Measurements from ENCODE around the gene CTNNBIP1. TPM values are rescaled to one million over a fixed set of nuclear protein-coding genes. Genes with fewer than 3 reads are reported as not detected.

CTNNBIP1 gene
- polyA plus RNA-seq, 3 donors = 26.2 to 26.8 (median 26.3) TPM

DNA sequence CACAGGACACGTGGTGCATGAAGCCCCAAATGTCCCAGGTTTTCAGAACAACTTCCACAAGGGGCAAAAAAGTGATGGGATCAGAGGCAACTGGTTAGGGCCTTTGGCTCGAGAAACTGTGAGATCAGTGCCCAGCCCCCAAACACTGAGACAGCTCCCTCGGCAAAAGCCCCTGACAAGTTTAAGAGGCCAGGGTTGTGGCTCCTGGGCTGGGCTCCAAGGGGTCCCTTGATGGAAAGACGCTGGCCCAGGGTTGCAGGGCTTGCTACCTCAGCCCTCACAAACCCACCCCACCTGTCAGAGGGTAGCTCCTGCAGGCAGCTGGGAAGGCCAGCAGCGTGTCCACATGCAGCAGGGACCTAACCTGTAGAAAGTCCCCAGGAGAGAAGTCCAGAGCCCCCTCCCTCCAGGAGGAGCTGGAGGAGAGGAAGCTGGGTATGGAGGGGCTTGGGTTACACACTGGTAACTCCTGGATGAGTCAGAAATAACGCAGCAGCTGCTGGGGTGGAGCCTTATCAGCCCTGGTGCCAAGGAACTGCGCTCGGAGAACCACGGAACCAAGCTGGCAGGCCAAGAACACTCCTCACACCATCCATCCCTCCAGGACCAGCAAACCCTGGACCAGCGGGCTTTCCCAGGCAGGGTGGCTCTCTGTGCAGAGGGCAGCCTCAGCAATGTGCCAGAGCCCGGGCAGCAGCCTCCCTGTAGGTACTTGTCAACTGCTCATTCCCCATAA is 37.5 kb downstream of the CTNNBIP1 start:
- Mint-ChIP-seq H3K36me3 (peaks cover 30 to 61% of the 10 kb centered on the region in 2 donors), H3K9me3 (no peaks in the 10 kb centered on the region), H3K4me3 (no peak overlapping the region), H3K4me1 (peaks cover 7% of the 10 kb centered on the region), H3K27ac (peak overlapping the region in 1 of 7 donors; percentile 42), H3K27me3 (ENCODE audit: low read depth in 3 of 3) (peaks cover 0 to 4% (median 0%) of the 10 kb centered on the region in 3 donors)
- Histone ChIP-seq H4K20me1 (ENCODE audit: insufficient read depth, low read length) (peaks cover 2% of the 10 kb centered on the region), H3K36me3 (replicated peaks in 1 of 2; ENCODE audit: control insufficient read depth in 1 of 2, insufficient read depth in 2 of 2, low read length in 2 of 2) (peaks cover 37 to 52% of the 10 kb centered on the region in 2 donors), H3K4me1 (ENCODE audit: control insufficient read depth in 1 of 2, insufficient read depth in 2 of 2, low read length in 2 of 2) (peaks cover 5 to 6% of the 10 kb centered on the region in 2 donors), H3K9ac (ENCODE audit: insufficient read depth, low read length, poor library complexity, severe bottlenecking) (no peak overlapping the region), H3K79me2 (ENCODE audit: insufficient read depth, low read length) (no peaks in the 10 kb centered on the region), H3K9me3 (replicated peaks in 1 of 2; ENCODE audit: control insufficient read depth in 1 of 2, insufficient read depth in 1 of 2, low read length in 2 of 2) (no peaks in the 10 kb centered on the region), H3K27me3 (ENCODE audit: control insufficient read depth in 2 of 2, insufficient read depth in 2 of 2, low read length in 2 of 2) (no peaks in the 10 kb centered on the region), H2AFZ (ENCODE audit: insufficient read depth, low read depth, low read length, poor library complexity, severe bottlenecking) (no peak overlapping the region), H3K27ac (ENCODE audit: low read depth in 1 of 2, low read length in 2 of 2) (no peak overlapping the region), H3K4me2 (replicated peaks; ENCODE audit: extremely low read depth, low read length, poor library complexity, severe bottlenecking) (no peak overlapping the region), H3K4me3 (replicated peaks in 1 of 3; ENCODE audit: low read depth in 2 of 3, low read length in 3 of 3) (no peak overlapping the region)
- 100% methylated on average over 7 of the region's 11 CpGs for WGBS (ENCODE audit: insufficient coverage)
- DNase-seq = no peak
- TF ChIP-seq, protein P1, sequence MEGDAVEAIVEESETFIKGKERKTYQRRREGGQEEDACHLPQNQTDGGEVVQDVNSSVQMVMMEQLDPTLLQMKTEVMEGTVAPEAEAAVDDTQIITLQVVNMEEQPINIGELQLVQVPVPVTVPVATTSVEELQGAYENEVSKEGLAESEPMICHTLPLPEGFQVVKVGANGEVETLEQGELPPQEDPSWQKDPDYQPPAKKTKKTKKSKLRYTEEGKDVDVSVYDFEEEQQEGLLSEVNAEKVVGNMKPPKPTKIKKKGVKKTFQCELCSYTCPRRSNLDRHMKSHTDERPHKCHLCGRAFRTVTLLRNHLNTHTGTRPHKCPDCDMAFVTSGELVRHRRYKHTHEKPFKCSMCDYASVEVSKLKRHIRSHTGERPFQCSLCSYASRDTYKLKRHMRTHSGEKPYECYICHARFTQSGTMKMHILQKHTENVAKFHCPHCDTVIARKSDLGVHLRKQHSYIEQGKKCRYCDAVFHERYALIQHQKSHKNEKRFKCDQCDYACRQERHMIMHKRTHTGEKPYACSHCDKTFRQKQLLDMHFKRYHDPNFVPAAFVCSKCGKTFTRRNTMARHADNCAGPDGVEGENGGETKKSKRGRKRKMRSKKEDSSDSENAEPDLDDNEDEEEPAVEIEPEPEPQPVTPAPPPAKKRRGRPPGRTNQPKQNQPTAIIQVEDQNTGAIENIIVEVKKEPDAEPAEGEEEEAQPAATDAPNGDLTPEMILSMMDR (IDR thresholded peaks at IDR 0.05) = no peak
- intact Hi-C loops (cut with micrococcal nuclease) = loop anchor here in 1 of 2 donors (10.0 kb wide), 1 partner anchor 162 kb away; the partner anchor contains the start of gene UBE4B

DNA sequence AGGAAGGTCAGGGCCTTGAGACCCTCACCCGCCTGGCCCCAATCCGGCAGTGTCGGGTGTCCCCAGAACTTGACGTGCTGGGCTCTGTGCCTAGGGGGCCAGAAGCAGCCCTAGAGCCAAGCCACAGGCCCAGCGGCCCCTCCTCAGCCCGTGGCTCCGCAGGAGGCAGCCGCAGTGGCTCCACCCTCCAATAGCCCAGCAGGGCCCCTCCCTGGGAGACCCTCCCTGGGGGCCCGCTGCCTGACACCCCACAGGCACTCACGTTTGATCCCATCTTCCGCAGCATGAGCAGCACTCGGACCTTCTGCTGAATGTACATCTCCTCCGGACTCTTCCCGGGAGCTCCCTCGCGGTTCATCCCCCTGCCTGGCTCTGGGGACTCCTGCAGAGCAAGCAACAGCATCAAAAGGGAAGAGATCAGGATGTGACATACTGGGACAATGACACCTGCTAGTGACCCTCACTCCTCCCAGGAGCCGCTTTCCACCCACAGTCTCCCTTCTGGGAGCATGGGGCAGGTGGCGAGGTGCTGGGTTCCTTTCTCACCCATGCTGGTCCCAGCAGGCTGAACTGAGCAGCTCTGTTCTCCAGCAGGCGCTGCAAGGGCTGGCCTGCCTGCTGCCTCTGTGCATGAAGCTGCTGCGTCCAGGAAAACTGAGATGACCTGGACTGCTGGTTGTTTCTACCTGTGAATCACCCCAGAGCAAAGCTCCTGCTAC is 38.2 kb downstream of the CTNNBIP1 start:
- Histone ChIP-seq H3K27me3 (ENCODE audit: control insufficient read depth in 2 of 2, insufficient read depth in 2 of 2, low read length in 2 of 2) (no peaks in the 10 kb centered on the region), H3K9ac (ENCODE audit: insufficient read depth, low read length, poor library complexity, severe bottlenecking) (no peak overlapping the region), H4K20me1 (ENCODE audit: insufficient read depth, low read length) (peaks cover 9% of the 10 kb centered on the region), H3K27ac (ENCODE audit: low read depth in 1 of 2, low read length in 2 of 2) (no peak overlapping the region), H2AFZ (ENCODE audit: insufficient read depth, low read depth, low read length, poor library complexity, severe bottlenecking) (no peak overlapping the region), H3K79me2 (ENCODE audit: insufficient read depth, low read length) (no peaks in the 10 kb centered on the region), H3K9me3 (replicated peaks in 1 of 2; ENCODE audit: control insufficient read depth in 1 of 2, insufficient read depth in 1 of 2, low read length in 2 of 2) (no peaks in the 10 kb centered on the region), H3K36me3 (replicated peaks in 1 of 2; ENCODE audit: control insufficient read depth in 1 of 2, insufficient read depth in 2 of 2, low read length in 2 of 2) (peaks cover 36 to 50% of the 10 kb centered on the region in 2 donors), H3K4me1 (ENCODE audit: control insufficient read depth in 1 of 2, insufficient read depth in 2 of 2, low read length in 2 of 2) (peaks cover 5 to 6% of the 10 kb centered on the region in 2 donors), H3K4me2 (replicated peaks; ENCODE audit: extremely low read depth, low read length, poor library complexity, severe bottlenecking) (no peak overlapping the region), H3K4me3 (replicated peaks in 1 of 3; ENCODE audit: low read depth in 2 of 3, low read length in 3 of 3) (no peak overlapping the region)
- intact Hi-C loops (cut with micrococcal nuclease) = loop anchor here in 1 of 2 donors (10.0 kb wide), 1 partner anchor 163 kb away; the partner anchor contains the start of gene UBE4B
- Mint-ChIP-seq H3K27me3 (ENCODE audit: low read depth in 3 of 3) (peaks cover 0 to 4% (median 0%) of the 10 kb centered on the region in 3 donors), H3K27ac (no peak overlapping the region), H3K9me3 (no peaks in the 10 kb centered on the region), H3K36me3 (peaks cover 31 to 63% of the 10 kb centered on the region in 2 donors), H3K4me3 (no peak overlapping the region), H3K4me1 (peaks cover 6% of the 10 kb centered on the region)
- TF ChIP-seq, protein P1 (IDR thresholded peaks at IDR 0.05) = no peak
- no peak for DNase-seq
- WGBS (ENCODE audit: insufficient coverage) = 98% methylated on average over 20 of the region's 20 CpGs

Data from CD14-positive monocyte (primary cell).